Keratinocyte (primary cell): ENCODE results near the gene PCDHGA4. TPM values are rescaled to one million over a fixed set of nuclear protein-coding genes. Genes with fewer than 3 reads are reported as not detected.
"Not testable (repeated sequence)": the region's sequence is repeated elsewhere in the genome, so short reads cannot be mapped to it uniquely, and the experiment has no call there.

ENCODE experiments used
- DNase-seq: peaks from one replicate; pipeline ENCODE4 v3.0.0-alpha.2; 2011; ENCODE audit warnings: low read depth, missing footprints, low spot score
- FAIRE-seq: peaks from 2 replicates; lab custom pipeline; 2011; peaks lifted over from hg19 to GRCh38; lab: Jason Lieb, UNC
- H2AFZ ChIP-seq: 2 replicates; pipeline ENCODE4 v1.6.0; 2012; ENCODE audit warnings: low read length, control low read depth, inconsistent platforms; ENCODE audit not compliant: control insufficient read depth
- H3K27ac ChIP-seq: 2 replicates; pipeline ENCODE4 v1.5.1; 2011; ENCODE audit warnings: low read length; ENCODE audit not compliant: control insufficient read depth, insufficient read depth
- H3K27me3 ChIP-seq: 3 replicates; pipeline ENCODE4 v1.6.0; 2011; ENCODE audit warnings: low read length; ENCODE audit not compliant: control insufficient read depth, insufficient read depth; ENCODE audit errors: extremely low read depth
- H3K36me3 ChIP-seq, 2 experiments: 2 replicates in 1 of 2; 3 replicates in 1 of 2; pipeline ENCODE4 v1.5.1; 2011; ENCODE audit warnings: low read length in 2 of 2, mild to moderate bottlenecking in 1 of 2; ENCODE audit not compliant: control insufficient read depth in 2 of 2, insufficient read depth in 2 of 2; ENCODE audit errors: extremely low read depth in 1 of 2
- H3K4me1 ChIP-seq: 3 replicates; pipeline ENCODE4 v1.5.1; 2011; ENCODE audit warnings: low read length; ENCODE audit not compliant: control insufficient read depth, insufficient read depth; ENCODE audit errors: extremely low read depth
- H3K4me2 ChIP-seq: 3 replicates; pipeline ENCODE4 v1.6.0; 2011; ENCODE audit warnings: low read depth, low read length; ENCODE audit not compliant: control insufficient read depth, insufficient read depth; ENCODE audit errors: extremely low read depth
- H3K4me3 ChIP-seq, 3 experiments: fragments of 200-600 bp in 1 of 3; sonication (generic) in 1 of 3; 2 replicates in 2 of 3; 3 replicates in 1 of 3; pipeline ENCODE4 v1.5.1; 2011 to 2016; ENCODE audit warnings: low read length in 3 of 3, mild to moderate bottlenecking in 3 of 3, control low read depth in 2 of 3, inconsistent platforms in 1 of 3, low read depth in 1 of 3, mixed read lengths in 1 of 3, mixed run types in 1 of 3, moderate library complexity in 1 of 3; ENCODE audit not compliant: control insufficient read depth in 2 of 3, insufficient read depth in 2 of 3; ENCODE audit errors: extremely low read depth in 1 of 3
- H3K79me2 ChIP-seq: 2 replicates; pipeline ENCODE4 v1.6.0; 2012; ENCODE audit warnings: low read length; ENCODE audit not compliant: control insufficient read depth, insufficient read depth
- H3K9ac ChIP-seq: 3 replicates; pipeline ENCODE4 v1.6.0; 2011; ENCODE audit warnings: low read length; ENCODE audit not compliant: control insufficient read depth, insufficient read depth; ENCODE audit errors: extremely low read depth
- H3K9me1 ChIP-seq: 3 replicates; pipeline ENCODE4 v1.6.0; 2011; ENCODE audit warnings: low read length; ENCODE audit not compliant: control insufficient read depth, insufficient read depth; ENCODE audit errors: extremely low read depth
- H3K9me3 ChIP-seq: 2 replicates; pipeline ENCODE4 v1.5.1; 2012; ENCODE audit warnings: low read depth, low read length; ENCODE audit not compliant: control insufficient read depth
- H4K20me1 ChIP-seq: 3 replicates; pipeline ENCODE4 v1.6.0; 2011; ENCODE audit warnings: low read length; ENCODE audit not compliant: control insufficient read depth, insufficient read depth; ENCODE audit errors: extremely low read depth
- CTCF ChIP-seq, 3 experiments: IDR thresholded peaks in 1 of 3; conservative IDR thresholded peaks in 1 of 3; optimal IDR thresholded peaks in 1 of 3; 2 replicates in 2 of 3; 3 replicates in 1 of 3; pipeline versions ENCODE3 to v1.5.1; 2011; ENCODE audit warnings: low read length in 3 of 3, mild to moderate bottlenecking in 3 of 3, moderate library complexity in 2 of 3, control low read depth in 1 of 3, inconsistent platforms in 1 of 3; ENCODE audit not compliant: insufficient read depth in 2 of 3; ENCODE audit errors: extremely low read depth in 1 of 3
- EZH2 ChIP-seq: IDR thresholded peaks from one replicate; pipeline ENCODE4 v1.6.1; 2012; ENCODE audit warnings: inconsistent platforms, mild to moderate bottlenecking, low read length, moderate library complexity
- dilution Hi-C: fragments of 300-500 bp; cut with MboI; formaldehyde crosslinking; loops from one replicate; pipeline ENCODE4 v1.7.0; 2020; ENCODE audit warnings: low sequenced_read_pairs; ENCODE audit not compliant: extremely low pct_ligation_motif_present
- polyA plus RNA-seq, 5 experiments: library from polyadenylated mRNA; depleted of rRNA in 3 of 5; stranded (reverse) in 3 of 5; stranded (forward) in 1 of 5; unstranded in 1 of 5; fragments of >200 nt; gene quantifications; 1 replicate in 1 of 5; 2 replicates in 3 of 5; 3 replicates in 1 of 5; pipeline versions ENCODE4 v1.2.1 to v1.2.3, GENCODE V29; 2011 to 2012; ENCODE audit warnings: missing spikeins in 2 of 5, low read depth in 1 of 5, low replicate concordance in 1 of 5

Gene PCDHGA4
- polyA plus RNA-seq, 1 donor (not counting 4 experiments of a cell fraction or from before 2014, with no cell fraction given), result 0.05 TPM

DNA sequence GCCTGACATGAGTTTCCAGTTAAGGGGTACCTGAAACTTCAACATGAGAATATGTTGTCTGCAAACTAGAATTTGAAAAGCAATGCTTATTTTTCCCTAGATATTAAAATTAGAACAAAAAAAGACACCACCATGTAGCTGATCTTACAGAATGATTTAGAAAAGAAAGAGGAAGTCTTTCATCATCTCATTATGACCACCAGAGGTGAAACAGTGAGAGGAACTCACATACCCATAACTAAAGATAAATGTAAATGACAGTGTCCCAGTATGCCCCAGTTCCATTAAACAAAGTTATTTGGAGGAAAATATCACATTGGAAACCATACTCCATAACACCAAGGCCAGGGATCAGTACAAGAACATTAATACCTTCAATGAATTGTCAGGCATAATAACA, 41.1 kb upstream of the PCDHGA4 start:
- FAIRE-seq, result no peak
- H3K27me3 ChIP-seq, result no peaks in the 10 kb centered on the region
- dilution Hi-C loops, result no loop called here
- no peak for DNase-seq
- H3K27ac ChIP-seq, result no peak overlapping the region
- no peak overlapping the region for H2AFZ ChIP-seq
- no peaks in the 10 kb centered on the region for H4K20me1 ChIP-seq
- TF ChIP-seq CTCF (optimal IDR thresholded peaks at IDR 0.05 in 1 of 3, IDR thresholded peaks at IDR 0.05 in 1 of 3, conservative IDR thresholded peaks at IDR 0.05 in 1 of 3; ENCODE audit: extremely low read depth in 1 of 3, insufficient read depth in 2 of 3, low read length in 3 of 3) (no peak), EZH2 (no peak)
- H3K4me1 ChIP-seq, result no peaks in the 10 kb centered on the region
- peaks cover 3% of the 10 kb centered on the region for H3K79me2 ChIP-seq
- no peaks in the 10 kb centered on the region for H3K9me1 ChIP-seq
- no peak overlapping the region for H3K4me3 ChIP-seq
- H3K9ac ChIP-seq, result no peak overlapping the region
- peaks cover 10% of the 10 kb centered on the region for H3K9me3 ChIP-seq
- H3K36me3 ChIP-seq, result peaks cover 0 to under 1% of the 10 kb centered on the region in 2 experiments
- no peak overlapping the region for H3K4me2 ChIP-seq

DNA sequence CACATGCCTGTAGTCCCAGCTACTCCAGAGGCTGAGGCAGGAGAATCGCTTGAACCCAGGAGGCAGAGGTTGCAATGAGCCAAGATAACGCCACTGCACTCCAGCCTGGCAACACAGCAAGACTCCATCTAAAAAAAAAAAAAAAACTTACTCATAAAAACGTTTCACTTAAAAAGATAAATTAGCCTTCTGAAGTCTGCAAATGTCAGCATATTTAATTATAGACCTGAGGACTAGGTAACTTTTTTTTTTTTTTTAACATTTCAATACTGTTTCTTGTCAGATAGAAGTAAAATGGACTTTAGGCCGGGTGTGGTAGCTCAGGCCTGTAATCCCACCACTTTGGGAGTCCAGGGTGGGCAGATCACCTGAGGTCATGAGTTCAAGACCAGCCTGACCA, 37.9 kb upstream of the PCDHGA4 start:
- not testable (repeated sequence) for FAIRE-seq, H3K27ac ChIP-seq
- peaks cover 15% of the 10 kb centered on the region for H3K79me2 ChIP-seq

GRCh38 chr5:141319202-141319601, 35.6 kb upstream of the PCDHGA4 start:
- Histone ChIP-seq H3K4me1 (peaks cover 8% of the 10 kb centered on the region), H3K27ac (no peak overlapping the region), H3K4me2 (peak overlapping the region; percentile 87), H3K9ac (no peak overlapping the region), H2AFZ (no peak overlapping the region), H3K27me3 (no peaks in the 10 kb centered on the region), H3K4me3 (peak overlapping the region in 2 of 3 experiments; percentile 97 to 98), H3K79me2 (peaks cover 15% of the 10 kb centered on the region), H3K9me1 (no peaks in the 10 kb centered on the region), H3K9me3 (peaks cover 22% of the 10 kb centered on the region), H3K36me3 (peaks cover 1 to 12% of the 10 kb centered on the region in 2 experiments), H4K20me1 (no peaks in the 10 kb centered on the region)
- dilution Hi-C loops, result no loop called here
- TF ChIP-seq CTCF (optimal IDR thresholded peaks at IDR 0.05 in 1 of 3, IDR thresholded peaks at IDR 0.05 in 1 of 3, conservative IDR thresholded peaks at IDR 0.05 in 1 of 3; ENCODE audit: extremely low read depth in 1 of 3, insufficient read depth in 2 of 3, low read length in 3 of 3), result no peak
- TF ChIP-seq EZH2, result no peak
- DNase-seq, result no peak
- FAIRE-seq, result no peak

More for the DNA sequence above, 37.9 kb upstream of the PCDHGA4 start:
- dilution Hi-C loops, H4K20me1 ChIP-seq, H3K4me2 ChIP-seq, H3K9me1 ChIP-seq, H3K9ac ChIP-seq, H3K4me3 ChIP-seq, H3K4me1 ChIP-seq, H3K27me3 ChIP-seq, H2AFZ ChIP-seq, DNase-seq: not testable (repeated sequence)
- Histone ChIP-seq H3K36me3 (peaks cover 1 to 12% of the 10 kb centered on the region in 2 experiments), H3K9me3 (peaks cover 22% of the 10 kb centered on the region)
